Measurements from ENCODE around the gene BCL11A.

DNA sequence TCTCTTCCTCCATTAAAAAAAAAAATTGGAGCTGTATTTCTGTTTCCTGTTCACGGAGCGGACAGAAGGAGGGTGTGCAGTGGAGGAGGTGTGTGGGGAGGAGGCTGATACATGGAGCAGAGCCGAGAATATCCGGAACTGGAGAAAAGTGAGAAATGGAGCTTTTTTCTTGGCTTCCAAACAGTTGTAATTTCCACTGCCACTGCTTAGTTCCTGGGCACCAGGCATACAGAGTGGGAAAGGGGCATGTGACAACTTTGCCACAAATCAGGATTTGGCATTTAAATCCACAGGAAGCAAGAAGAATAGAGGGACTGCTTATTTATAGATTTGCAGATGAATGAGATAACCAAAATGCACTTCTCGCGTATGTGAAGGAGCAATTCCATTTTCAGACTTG, 71.2 kb downstream of the BCL11A start:
- TF ChIP-seq, protein P1, sequence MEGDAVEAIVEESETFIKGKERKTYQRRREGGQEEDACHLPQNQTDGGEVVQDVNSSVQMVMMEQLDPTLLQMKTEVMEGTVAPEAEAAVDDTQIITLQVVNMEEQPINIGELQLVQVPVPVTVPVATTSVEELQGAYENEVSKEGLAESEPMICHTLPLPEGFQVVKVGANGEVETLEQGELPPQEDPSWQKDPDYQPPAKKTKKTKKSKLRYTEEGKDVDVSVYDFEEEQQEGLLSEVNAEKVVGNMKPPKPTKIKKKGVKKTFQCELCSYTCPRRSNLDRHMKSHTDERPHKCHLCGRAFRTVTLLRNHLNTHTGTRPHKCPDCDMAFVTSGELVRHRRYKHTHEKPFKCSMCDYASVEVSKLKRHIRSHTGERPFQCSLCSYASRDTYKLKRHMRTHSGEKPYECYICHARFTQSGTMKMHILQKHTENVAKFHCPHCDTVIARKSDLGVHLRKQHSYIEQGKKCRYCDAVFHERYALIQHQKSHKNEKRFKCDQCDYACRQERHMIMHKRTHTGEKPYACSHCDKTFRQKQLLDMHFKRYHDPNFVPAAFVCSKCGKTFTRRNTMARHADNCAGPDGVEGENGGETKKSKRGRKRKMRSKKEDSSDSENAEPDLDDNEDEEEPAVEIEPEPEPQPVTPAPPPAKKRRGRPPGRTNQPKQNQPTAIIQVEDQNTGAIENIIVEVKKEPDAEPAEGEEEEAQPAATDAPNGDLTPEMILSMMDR (IDR thresholded peaks at IDR 0.05; ENCODE audit: insufficient read depth, low read depth, low read length), result no peak
- TF ChIP-seq EZH2 (IDR thresholded peaks at IDR 0.05; ENCODE audit: insufficient read depth, low read length), result no peak
